GM18867 (cell line): ENCODE data around the gene TRIO.

Source experiments
- ATAC-seq: cut with Tn5 transposase; IDR thresholded peaks from one replicate; pipeline ENCODE4 v1.9.1; 2021; ENCODE audit warnings: mild to moderate bottlenecking, moderate library complexity; ENCODE audit not compliant: unreplicated experiment

The TRIO gene

DNA sequence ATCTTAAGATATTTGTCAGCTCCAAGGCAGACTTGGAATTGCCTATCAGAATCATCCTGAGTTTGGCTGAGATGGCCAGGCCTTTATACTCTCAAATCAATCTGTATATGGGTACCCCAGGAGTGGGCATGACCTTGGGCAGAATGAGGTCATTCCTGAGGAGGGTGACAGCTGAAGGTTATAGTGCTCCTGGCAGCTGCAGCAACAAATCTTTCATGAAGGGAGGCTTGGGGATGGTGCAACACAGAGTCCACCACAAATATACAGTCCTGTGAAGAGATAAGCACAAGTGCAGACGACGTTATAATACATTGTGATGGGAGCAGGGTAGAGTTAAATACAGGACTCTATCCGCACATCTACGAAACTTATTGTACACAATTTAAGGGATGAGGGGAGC lies 21.1 kb upstream of the TRIO start:
- no peak for ATAC-seq

DNA sequence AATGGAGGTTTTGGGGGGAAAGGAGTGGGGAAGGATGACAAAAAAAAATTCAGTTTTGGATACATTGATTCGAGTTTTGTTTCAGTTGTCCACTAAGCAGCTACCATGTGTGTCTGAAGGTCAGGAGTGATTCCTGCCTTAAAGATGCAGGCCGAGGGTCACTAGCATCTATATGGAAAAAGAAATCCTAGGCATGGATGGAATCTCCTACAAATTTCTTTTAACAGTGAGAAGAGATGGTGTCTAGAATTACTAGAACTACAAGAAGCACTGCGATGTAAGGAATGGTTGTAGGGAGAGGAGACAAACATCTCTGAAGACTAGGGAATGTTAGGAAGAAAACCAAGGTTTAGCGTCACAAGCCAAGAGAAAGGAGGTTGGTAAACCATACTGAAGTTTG lies 19.6 kb upstream of the TRIO start:
- no peak for ATAC-seq

DNA sequence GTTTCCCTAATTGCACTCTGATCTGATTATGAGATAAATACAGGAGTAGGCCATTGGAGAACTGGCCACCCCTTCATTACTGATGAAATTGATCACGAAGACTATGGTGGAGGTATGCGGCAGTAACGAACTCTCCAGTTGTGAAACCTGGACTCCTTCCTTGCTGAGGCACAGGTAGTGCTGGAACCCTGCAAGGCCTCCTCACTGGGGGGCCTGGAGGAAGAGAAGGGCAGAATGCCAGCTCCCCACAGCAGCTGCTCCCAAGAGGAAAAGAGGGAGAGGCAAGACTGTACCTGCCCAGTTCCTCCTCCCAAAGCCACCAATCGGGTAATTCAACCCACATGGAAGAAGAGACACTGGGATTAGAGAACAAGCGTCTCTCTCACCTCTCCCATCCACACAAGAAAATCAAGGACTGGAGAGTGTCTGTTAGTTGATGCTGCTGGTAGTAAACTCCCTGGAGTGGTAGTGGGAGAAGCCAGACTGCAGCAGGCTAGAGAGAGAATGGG lies 19.1 kb upstream of the TRIO start:
- ATAC-seq, result no peak

DNA sequence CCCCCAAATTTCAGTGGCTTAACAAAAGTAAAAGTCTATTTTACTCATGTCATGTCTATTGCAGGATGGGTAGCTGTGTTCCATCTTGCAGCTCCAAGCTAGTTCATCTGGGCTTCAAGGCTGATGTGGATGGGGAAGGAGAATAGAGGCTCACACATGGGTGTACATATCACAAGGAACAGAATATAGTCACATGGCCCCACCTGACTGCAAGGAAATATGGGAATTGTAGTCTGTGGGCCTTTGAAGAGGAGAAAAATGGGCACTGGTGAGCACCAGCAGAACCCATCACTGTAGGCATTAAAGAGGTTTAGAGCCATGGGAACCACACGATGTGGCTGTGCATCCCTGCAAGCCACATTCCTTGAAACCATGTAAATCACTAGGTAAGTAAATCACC lies 17.9 kb upstream of the TRIO start:
- no peak for ATAC-seq

DNA sequence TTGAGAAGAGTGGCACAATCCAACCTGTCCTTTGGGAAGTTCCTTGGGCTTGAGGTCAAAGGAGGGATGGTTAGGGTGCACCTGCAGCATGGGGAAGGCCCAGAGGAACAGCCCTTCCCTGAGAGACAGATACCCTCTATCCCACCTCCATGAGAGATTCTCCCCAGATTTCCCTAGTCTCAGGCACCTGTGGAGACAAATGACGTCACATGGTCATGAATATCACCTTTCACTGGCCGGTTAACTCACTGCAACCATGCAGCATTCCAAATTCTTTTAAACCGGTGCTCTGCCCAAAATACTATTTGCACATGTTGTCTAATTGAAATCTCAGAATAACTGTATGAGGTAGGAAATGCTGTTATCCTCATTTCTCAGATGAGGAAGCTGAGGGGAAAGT lies 15.6 kb upstream of the TRIO start:
- ATAC-seq, result no peak

DNA sequence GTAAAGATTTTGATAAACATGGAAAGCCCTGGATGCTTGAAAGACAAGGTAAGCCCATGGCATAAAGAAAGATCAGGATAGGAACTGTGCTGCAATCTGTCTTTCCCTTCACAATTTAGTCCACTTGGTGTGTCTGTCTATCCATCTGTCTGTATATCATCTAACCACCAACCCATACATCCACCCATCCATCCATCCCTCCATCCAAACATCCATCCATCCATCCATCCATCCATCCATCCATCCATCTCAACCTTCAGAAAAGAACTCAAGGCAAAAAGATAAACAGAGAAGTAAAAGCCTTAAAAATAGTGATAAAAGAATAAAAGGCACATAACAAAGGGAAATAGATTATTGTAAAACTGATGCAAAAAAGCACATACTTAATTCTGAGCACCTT lies 15.1 kb upstream of the TRIO start:
- no peak for ATAC-seq

DNA sequence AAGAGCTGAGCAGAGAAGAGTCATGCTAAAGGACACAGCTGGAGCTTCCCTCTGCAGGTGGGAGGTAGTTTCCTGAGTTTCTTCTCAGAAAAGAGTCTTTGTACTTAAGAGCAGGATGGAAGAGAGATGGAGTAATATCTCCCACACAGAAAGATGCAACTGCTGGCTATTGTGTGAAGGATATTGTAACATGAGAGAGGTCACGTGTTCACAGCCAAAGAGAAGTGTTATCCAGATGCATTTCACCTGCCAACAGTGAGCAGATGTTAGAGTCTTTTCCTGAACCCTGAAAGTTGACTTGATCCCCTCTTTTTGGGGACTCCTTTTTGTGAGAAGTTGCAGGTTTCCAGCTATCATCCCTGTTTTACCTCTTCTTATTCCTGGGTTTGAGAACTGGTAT lies 14.0 kb upstream of the TRIO start:
- no peak for ATAC-seq

DNA sequence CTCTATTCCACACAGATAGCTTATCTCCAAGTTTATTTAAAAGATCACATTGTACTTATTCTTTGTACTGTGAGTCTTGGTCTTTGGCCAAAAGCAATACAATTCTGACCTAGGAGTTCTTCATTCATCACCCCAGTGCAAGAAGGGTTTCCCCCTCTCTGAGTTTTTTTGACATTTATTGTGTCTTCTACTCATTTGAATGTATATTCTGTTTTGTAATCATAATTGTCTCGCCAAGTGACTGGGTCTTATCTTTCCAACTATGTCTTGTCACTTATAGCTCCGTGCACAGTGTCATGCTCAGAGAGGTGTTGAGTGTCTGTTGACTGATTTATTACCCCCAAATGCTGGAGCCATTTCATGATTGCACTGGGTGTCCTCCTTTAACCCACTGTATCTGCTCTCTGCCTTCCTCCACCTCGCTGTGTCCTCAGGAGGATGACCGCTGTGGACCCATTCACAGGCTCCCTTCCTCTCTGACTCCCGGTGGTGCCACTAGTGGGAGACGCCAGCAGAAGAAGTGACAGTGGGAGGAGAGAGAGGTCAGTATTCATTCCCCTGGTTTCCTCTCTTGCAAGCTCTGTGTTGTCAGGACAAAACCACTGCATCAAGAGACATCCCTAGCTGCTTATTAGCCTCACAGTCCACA lies 11.2 kb upstream of the TRIO start:
- ATAC-seq, result no peak

DNA sequence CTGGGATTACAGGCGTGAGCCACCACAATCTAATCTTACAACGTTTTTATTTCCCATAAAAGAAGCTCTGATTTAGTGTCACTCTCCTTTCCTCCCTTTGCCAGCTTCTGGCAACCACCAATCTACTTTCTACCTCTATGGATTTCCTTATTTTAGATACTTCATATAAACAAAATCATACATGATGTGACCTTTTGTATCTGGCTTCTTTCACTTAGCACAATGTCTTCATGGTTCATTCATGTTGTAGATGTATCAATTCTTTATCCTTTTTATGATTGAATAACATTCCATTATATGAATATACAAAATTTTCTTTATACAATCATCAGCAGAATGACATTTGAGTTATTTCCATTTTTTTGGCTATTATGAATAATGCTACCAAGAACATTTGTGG lies 9.7 kb upstream of the TRIO start:
- ATAC-seq, result no peak

DNA sequence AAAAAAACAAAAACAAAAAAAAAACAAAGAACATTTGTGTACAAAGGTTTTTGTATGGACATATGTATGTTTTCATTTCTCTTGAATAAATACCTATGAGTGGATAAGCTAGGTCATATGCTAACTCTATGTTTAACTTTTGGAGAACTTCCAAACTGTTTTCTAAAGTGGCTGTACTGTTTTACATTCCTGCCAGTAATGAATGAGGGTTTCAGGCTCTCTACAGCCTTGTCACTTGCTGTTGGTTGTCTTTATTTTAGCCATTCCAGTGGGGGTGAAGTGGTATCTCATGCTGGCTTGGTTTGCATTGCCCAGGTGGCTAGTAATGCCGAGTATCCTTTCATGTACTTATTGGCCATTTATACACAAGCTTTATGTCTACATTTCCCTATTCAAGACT lies 9.1 kb upstream of the TRIO start:
- no peak for ATAC-seq

DNA sequence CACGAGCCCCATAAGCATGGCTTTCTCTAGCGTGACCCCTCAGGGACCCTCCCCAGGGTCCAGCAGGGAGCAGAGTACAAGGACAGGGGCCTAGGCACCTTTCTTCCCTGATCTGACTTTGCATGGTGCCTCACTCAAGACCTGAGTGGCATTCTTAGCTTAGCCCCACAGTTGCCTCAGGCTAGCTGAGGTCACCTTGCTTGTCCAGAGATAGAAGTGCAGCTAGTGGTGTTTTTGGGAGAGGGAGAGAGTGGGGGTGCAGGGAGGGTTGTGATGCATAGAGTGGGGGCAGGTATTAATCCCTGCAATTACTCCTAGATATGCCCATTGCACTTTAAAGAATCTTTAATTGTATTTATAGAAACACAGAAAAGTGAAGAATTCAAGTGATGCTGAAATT lies 8.4 kb upstream of the TRIO start:
- no peak for ATAC-seq

DNA sequence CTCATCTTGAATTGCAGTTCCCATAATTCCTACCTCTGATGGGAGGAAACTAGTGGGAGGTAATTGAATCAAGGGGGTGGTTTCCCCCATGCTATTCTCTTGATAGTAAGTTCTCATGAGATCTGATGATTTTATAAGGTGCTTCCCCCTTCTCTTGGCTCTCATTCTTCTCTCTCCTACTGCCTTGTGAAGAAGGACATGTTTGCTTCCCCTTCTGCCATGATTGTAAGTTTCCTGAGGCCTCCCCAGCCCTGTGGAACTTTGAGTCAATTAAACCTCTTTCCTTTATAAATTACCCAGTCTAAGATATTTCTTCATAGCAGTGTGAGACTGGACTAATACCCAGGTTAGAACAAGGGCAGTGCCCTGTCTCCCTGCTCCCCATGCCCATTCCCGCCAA lies 7.5 kb upstream of the TRIO start:
- ATAC-seq, result no peak

DNA sequence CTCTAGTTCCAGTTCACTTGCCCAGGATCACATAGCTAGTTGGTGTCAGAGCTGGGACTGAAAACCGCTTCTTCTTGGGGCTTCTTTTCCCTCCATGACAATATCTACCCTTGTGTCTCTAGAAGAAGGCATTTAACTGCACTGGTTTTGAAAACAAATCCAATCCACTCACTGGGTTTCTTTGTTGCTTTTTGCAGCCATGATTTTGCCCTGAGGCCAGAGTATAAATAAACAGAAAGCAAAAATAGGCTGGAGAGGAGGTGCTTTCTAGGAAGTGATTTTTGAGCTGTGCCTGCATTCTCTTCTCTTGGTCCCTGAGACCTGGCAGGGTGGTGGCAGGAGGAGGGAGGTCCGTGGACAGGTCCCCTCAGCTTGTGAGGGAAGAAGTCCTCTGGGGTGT lies 6.9 kb upstream of the TRIO start:
- ATAC-seq, result no peak

DNA sequence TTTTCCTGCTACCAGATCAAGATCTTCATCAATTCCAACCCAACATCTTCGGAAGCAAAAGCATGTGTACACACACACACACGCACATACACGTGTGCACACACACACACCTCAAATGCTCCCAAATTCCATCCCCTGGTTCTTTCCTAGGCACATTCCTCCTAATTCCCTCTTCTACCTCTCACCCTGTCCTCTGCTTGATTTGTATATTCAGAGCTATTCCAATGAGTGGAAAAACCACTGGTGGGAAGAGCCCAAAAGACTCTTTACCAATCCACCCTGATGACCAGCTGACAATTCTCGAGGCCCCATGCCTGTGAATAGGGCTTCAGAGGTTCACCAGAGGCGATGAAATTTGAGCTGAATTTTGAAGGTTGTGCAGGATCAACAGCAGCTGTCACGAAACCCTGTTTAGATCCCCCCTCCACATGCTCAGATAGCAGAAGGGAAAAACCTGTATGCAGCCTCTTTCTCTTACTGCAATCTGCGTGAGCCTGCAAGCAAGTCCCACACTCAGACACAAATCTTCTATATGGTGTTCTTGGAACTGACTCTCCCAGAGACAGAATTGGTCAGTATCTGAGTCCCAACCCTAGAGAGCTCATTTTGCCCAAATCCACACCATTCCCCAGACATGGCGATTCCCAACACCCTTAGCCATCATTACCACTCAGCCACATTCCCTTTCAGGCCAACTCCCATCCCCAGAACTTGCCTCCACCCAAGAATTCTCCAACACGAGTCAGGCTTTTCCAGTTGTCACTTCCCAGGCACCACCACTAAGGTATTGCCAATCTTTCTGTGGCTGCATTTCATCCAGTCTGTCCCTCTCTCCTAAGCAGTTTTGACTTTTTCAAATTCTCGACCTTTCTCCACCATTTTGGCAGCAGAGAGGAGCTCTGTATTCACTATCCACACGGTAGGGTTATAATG lies 4.3 kb upstream of the TRIO start:
- no peak for ATAC-seq

DNA sequence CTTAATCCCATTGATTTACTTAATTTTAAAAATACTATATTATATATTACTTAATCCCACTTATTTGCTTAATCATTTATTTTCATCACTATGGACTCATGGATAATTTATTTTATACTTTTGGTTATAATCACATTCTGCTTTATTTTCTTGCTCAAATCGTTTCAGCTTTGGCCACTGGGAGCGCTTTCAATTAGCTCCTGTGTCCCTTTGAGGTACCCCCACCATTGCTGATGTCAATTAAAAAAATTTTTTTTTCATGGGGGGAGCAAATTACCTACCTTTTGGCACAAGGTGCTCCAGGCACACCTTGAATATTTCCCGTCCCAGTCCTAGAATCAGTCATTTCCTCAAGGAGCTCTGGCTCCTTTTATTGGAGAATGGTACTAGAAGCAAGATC lies 1.4 kb upstream of the TRIO start:
- no peak for ATAC-seq

DNA sequence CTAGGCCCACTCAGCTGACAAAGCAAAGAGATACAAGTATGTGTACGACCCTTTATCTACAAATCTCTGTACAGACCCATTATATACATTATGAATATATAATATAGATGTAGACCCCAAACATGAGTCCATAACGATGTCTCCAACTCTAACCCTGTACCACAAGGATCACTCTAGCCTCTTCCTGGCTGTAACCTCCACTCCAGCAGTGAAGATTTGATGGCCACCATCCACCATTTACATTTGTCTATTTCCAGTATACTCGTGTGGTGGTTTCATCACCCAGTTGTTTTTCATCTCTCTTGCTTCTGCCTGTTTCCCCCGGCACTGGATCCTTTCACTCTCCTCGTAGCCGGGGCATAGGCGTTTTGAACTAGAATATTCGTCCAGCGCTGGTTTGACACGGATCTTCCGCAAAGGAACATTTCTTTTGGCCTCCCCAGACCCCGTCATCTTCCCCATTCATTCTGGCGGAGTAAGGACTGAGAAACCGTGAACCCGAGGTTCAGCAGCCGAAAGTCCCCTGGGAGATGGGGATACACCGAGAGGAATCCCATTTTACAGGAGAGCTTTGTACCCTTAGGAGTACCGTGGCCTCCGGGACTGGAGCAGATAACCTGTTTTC lies 828 bp upstream of the TRIO start:
- no peak for ATAC-seq

DNA sequence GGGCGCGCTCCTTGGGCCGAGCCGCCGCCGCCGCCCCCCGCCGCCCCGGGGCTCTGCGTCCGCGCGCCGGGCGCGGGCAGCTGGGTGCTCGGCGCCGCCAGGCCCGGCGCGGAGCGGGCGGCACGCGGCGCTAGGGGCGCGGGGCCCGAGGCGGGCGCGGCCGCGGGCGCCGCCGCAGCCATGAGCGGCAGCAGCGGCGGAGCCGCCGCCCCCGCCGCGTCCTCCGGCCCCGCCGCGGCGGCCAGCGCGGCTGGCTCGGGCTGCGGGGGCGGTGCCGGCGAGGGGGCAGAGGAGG lies 351 bp downstream of the TRIO start:
- peak; percentile 15 for ATAC-seq

DNA sequence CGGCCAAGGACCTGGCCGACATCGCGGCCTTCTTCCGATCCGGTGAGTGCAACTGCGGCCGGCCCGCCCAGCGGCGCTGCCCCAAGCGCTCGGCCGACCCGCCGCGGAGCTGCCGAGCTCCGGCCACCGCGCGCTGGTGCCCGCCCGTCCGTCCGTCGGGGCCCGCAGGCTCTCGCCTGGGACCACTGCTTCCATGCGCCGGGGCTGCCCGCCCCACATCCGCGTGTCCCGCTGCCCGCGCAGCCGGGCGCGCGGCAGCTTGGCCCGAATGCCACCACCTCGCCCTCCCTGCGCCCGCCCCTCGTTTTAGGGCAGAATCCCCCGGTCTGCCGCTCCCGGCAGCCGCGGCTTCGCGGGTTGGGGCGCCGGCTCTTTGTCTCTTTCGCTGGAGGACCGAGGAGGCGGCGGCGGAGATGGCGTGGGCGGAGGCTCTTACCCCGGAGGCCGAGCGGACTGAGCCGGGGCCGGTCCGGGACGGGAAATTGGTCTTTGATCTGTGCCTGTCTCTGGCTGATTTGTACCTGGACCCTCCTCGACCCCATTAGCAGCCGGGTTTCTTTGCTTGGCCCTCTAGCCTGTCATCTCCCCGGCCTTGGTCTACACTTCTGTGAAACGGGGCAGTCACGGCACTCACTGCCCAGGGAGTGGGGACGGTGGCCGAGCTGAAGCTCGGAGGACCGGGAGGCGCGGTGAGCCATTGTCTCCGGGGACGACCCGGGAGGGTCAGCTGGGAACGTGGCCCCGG lies 871 bp downstream of the TRIO start:
- ATAC-seq, result peak; percentile 13

DNA sequence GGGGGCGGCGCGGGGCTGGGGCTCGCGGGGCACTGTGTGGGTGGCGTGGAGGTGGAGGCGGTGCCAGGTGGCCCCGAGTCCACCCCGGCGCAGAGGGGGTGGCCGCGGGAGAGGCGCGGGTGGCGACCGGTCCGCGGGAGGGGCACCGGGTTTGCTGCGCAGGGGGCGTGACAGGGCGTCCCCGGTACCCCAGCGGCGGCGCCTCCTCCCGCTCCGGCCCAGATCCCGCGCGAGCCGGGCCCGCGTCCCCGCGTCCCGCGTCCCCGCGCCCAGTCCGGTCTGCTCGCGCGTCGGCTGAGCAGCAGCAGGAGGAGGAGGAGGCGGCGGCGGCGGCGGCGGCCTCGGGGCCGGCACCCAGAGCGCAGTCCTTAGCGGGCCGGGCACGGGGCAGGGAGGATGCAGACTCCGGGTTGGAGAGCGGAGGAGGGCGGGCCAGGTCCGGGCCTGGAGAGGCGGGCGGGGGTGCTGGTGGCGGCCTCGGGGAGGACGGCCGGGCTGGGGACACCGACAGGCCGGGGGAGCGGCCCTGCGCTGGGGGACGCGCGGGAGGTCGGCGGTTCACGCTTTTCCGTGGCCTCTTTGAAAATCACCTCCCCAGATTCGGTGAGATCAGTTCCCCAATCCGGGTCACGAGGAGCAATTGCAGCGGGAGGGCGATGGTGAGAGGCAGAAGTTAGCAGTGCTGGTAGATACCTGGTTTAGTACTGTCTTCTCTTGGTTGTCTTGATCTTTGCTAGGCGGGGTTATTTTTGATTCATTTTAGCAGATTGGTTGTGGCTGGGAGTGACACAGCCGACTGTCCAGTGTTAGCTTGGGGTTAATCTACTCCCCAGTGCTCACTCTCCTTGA lies 1.7 kb downstream of the TRIO start:
- ATAC-seq, result peak; percentile 59
